Peyer's patch (tissue), 4 donors: ENCODE results near the gene FNDC5. TPM values are rescaled to one million over a fixed set of nuclear protein-coding genes. Genes with fewer than 3 reads are reported as not detected.

Experiments used
- DNase-seq, 3 donors: peaks; one replicate each; pipeline ENCODE4 v3.0.0-alpha.2; 2017 to 2019
- H3K27ac ChIP-seq, 4 donors: fragments of 200-600 bp; sonication (generic); one replicate each; pipeline ENCODE4 v1.5.1; 2016 to 2019
- H3K27me3 ChIP-seq, 2 donors: fragments of 200-600 bp; sonication (generic); one replicate each; pipeline ENCODE4 v1.5.1; 2019
- H3K36me3 ChIP-seq, 3 donors: fragments of 200-600 bp; sonication (generic); one replicate each; pipeline ENCODE4 v1.5.1; 2016 to 2019
- H3K4me1 ChIP-seq, 4 donors: fragments of 200-600 bp; sonication (generic); one replicate each; pipeline ENCODE4 v1.5.1; 2016 to 2019
- H3K4me3 ChIP-seq, 4 donors: fragments of 200-600 bp; sonication (generic); 1 replicate in 3 of 4; 2 replicates in 1 of 4; pipeline ENCODE4 v1.5.1; 2016 to 2019; ENCODE audit warnings: mild to moderate bottlenecking in 1 of 4
- H3K9me3 ChIP-seq, 4 donors: fragments of 200-600 bp; sonication (generic); one replicate each; pipeline ENCODE4 v1.5.1; 2016 to 2019; ENCODE audit warnings: mild to moderate bottlenecking in 1 of 4
- CTCF ChIP-seq, 6 experiments: fragments of 450-650 bp in 4 of 6; fragments of 200-600 bp in 2 of 6; sonication (generic) in 1 of 6; IDR thresholded peaks; one replicate each; pipeline ENCODE4 v1.5.1; 2017 to 2019; ENCODE audit warnings: antibody characterized with exemption in 6 of 6, mild to moderate bottlenecking in 3 of 6, moderate library complexity in 1 of 6
- POLR2A ChIP-seq, 2 donors: fragments of 450-650 bp; IDR thresholded peaks; one replicate each; pipeline ENCODE4 v1.5.1; 2017; ENCODE audit warnings: antibody characterized with exemption in 2 of 2, mild to moderate bottlenecking in 2 of 2, moderate library complexity in 2 of 2
- total RNA-seq, 4 donors: library from RNA; depleted of rRNA; stranded (reverse); fragments of >200 nt; gene quantifications; one replicate each; pipeline ENCODE4 v1.1.0, GENCODE V29; 2016

Gene FNDC5
- total RNA-seq, 4 donors from 2014 or later: 1.8 TPM; not detected in 3

GRCh38 chr1:32902535-32902920 is 31.8 kb upstream of the FNDC5 start:
- Histone ChIP-seq H3K9me3 (no peaks in the 10 kb centered on the region), H3K36me3 (peaks cover 0 to 1% (median 0%) of the 10 kb centered on the region in 3 donors), H3K27ac (peak overlapping the region in 3 of 4 donors; percentile 82 to 97 (median 84)), H3K27me3 (no peaks in the 10 kb centered on the region), H3K4me3 (no peak overlapping the region), H3K4me1 (peaks cover 0 to 6% (median 1%) of the 10 kb centered on the region in 4 donors)
- no peak for DNase-seq
- TF ChIP-seq POLR2A (IDR thresholded peaks at IDR 0.05) (no peak), CTCF (IDR thresholded peaks at IDR 0.05) (no peak)

DNA sequence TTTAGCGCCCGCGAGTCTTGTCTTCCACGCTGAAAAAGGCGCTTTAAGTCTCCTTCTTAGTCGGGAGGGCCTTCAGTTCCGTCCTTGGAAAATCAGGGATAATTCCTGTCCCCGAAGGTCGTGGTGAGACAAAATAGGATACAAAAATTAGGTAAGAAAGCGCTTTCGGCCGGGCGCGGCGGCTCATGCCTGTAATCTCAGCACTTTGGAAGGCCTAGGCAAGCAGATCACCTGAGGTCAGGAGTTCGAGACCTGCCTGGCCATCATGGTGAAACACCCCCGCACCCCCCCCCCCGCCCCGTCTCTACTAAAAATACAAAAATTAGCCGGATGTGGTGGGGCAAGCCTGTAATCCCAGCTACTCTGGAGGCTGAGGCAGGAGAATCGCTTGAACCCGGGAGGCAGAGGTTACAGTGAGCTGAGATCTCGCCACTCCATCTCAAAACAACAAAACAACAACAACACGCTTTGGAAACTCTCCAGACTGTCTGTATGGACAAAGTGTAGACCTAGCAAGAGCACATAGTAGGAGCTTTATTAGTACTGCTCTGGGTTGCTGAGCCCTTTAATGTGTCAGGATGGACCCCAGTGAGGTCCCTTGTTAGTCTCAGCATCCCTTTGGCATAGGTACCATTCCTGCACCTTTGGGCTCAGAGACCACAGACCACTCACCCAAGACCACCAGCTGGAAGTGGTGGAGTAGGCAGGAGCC is 31.3 kb upstream of the FNDC5 start:
- H3K27ac ChIP-seq: peak overlapping the region in 3 of 4 donors; percentile 82 to 97 (median 84)
- peaks cover 0 to 6% (median 1%) of the 10 kb centered on the region in 4 donors for H3K4me1 ChIP-seq
- TF ChIP-seq CTCF (IDR thresholded peaks at IDR 0.05) (no peak), POLR2A (IDR thresholded peaks at IDR 0.05) (no peak)
- H3K9me3 ChIP-seq: no peaks in the 10 kb centered on the region
- no peak for DNase-seq
- peaks cover 0 to 3% (median 0%) of the 10 kb centered on the region in 3 donors for H3K36me3 ChIP-seq
- peak overlapping the region; percentile 56 to 96 (median 70) for H3K4me3 ChIP-seq
- no peaks in the 10 kb centered on the region for H3K27me3 ChIP-seq

- peak in 2 of 3 donors; percentile 78 to 89 for DNase-seq
- H3K27ac ChIP-seq: peak within 1 kb of the TSS; percentile 0 to 97 (median 85)
These were observed 30.5 kb upstream of the FNDC5 start, which contains the start of gene TMEM54 for GRCh38 chr1:32900956-32901822. TSS of gene TMEM54 (minus strand) at chr1:32901389. CDS start at chr1:32901238, 151 bp downstream.

GRCh38 chr1:32900371-32900955 is 29.8 kb upstream of the FNDC5 start:
- Histone ChIP-seq H3K27me3 (no peaks in the 10 kb centered on the region), H3K36me3 (peaks cover 0 to 5% (median 0%) of the 10 kb centered on the region in 3 donors), H3K27ac (peak overlapping the region; percentile 0 to 97 (median 85)), H3K4me3 (peak overlapping the region; percentile 56 to 96 (median 70)), H3K4me1 (peaks cover 0 to 6% (median 1%) of the 10 kb centered on the region in 4 donors), H3K9me3 (no peaks in the 10 kb centered on the region)
- DNase-seq: no peak
- no peak for TF ChIP-seq CTCF (IDR thresholded peaks at IDR 0.05)
- TF ChIP-seq POLR2A (IDR thresholded peaks at IDR 0.05): no peak

More at GRCh38 chr1:32900956-32901822, 30.5 kb upstream of the FNDC5 start, which contains the start of gene TMEM54:
- Histone ChIP-seq H3K4me1 (peaks cover 0 to 6% (median 1%) of the 10 kb centered on the region in 4 donors), H3K27me3 (no peaks in the 10 kb centered on the region), H3K4me3 (peak within 1 kb of the TSS; percentile 56 to 96 (median 70)), H3K36me3 (peaks cover 0 to 3% (median 0%) of the 10 kb centered on the region in 3 donors), H3K9me3 (no peaks in the 10 kb centered on the region)
- TF ChIP-seq POLR2A (IDR thresholded peaks at IDR 0.05) (peak; percentile 27 to 55), CTCF (IDR thresholded peaks at IDR 0.05) (peak in 3 of 6 experiments; percentile 21 to 40 (median 28))
